B cell (primary cell): ENCODE data around the gene RAD51B.

Source experiments
- CTCF ChIP-seq: fragments of 200-600 bp; IDR thresholded peaks from one replicate; pipeline ENCODE4 v1.8.0; 2022; ENCODE audit warnings: antibody characterized with exemption, mild to moderate bottlenecking
- EZH2 ChIP-seq: IDR thresholded peaks from 2 replicates; pipeline ENCODE4 v1.6.1; 2012; ENCODE audit warnings: borderline replicate concordance, low read depth, mild to moderate bottlenecking, moderate library complexity, low read length; ENCODE audit not compliant: insufficient read depth, poor library complexity, severe bottlenecking

- TF ChIP-seq EZH2, result no peak
- no peak for TF ChIP-seq CTCF
Observed at GRCh38 chr14:68192935-68193334, 373.4 kb downstream of the RAD51B start.
